ENCODE data around the gene CCBE1. TPM values are rescaled to one million over a fixed set of nuclear protein-coding genes. Genes with fewer than 3 reads are reported as not detected.

Gene CCBE1
- total and polyA plus RNA-seq, 12 donors, result 0.24 to 10.3 (median 1.3) TPM

DNA sequence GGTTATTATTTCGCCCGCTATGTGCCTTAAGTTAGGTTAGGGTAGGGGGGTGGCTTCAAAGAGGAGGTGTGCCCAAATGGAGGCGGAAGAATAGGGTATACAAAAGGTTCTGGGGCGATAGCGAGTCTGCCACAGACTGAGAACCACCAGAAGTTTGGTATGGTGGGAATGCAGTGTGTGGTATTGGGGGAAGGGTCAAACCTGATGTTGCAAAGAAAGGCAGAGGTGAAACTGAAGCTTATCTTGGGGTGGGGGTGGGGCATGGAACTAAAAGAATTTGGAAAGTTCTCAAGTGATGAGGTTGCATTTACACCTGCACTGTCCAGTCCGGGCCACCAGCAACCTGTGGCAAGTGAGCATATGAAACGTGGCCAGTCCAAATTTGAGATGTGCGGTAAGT, 11.8 kb upstream of the CCBE1 start:
- intact Hi-C loops (cut with DNase I), result no loop called here
- TF ChIP-seq, protein P1, sequence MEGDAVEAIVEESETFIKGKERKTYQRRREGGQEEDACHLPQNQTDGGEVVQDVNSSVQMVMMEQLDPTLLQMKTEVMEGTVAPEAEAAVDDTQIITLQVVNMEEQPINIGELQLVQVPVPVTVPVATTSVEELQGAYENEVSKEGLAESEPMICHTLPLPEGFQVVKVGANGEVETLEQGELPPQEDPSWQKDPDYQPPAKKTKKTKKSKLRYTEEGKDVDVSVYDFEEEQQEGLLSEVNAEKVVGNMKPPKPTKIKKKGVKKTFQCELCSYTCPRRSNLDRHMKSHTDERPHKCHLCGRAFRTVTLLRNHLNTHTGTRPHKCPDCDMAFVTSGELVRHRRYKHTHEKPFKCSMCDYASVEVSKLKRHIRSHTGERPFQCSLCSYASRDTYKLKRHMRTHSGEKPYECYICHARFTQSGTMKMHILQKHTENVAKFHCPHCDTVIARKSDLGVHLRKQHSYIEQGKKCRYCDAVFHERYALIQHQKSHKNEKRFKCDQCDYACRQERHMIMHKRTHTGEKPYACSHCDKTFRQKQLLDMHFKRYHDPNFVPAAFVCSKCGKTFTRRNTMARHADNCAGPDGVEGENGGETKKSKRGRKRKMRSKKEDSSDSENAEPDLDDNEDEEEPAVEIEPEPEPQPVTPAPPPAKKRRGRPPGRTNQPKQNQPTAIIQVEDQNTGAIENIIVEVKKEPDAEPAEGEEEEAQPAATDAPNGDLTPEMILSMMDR (IDR thresholded peaks at IDR 0.05), result no peak
- no peak for DNase-seq

DNA sequence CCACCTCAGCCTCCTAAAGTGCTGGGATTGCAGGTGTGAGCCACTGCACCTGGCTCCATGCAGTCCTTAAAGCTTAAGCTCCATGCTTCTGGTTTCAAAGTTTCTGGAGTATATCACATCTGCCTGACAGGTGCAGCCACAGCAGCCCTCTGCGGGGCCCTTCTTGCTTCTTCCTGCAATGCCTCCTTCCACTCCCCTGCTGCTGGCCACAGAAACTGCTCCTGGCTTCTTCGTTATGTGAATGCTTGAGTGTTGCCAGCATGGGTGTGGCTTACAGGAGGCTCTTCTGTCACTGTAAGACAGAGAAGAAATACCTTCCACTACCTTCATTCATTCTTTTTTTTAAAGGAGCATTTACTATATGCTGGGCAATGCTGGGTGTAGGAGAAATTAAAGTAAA, 10.1 kb upstream of the CCBE1 start:
- WGBS, 2 donors, result 43 to 60% methylated on average over 2 of the region's 2 CpGs
- Histone ChIP-seq H3K27me3 (peaks cover 0 to 18% (median 0%) of the 10 kb centered on the region in 7 donors), H3K36me3 (no peaks in the 10 kb centered on the region), H3K4me1 (no peaks in the 10 kb centered on the region), H3K9me3 (no peaks in the 10 kb centered on the region), H3K4me3 (no peak overlapping the region), H3K27ac (no peak overlapping the region)
- TF ChIP-seq, protein P1 (IDR thresholded peaks at IDR 0.05), result no peak
- ATAC-seq (no peak), DNase-seq (no peak)
- intact Hi-C loops (cut with DNase I), result no loop called here

More for the DNA sequence above, 11.8 kb upstream of the CCBE1 start:
- no peak overlapping the region for H3K27ac ChIP-seq
- H3K36me3 ChIP-seq, result no peaks in the 10 kb centered on the region
- H3K4me1 ChIP-seq, result no peaks in the 10 kb centered on the region
- H3K9me3 ChIP-seq, result no peaks in the 10 kb centered on the region
- no peak for ATAC-seq
- H3K4me3 ChIP-seq, result no peak overlapping the region
- H3K27me3 ChIP-seq, result peaks cover 0 to 16% (median 0%) of the 10 kb centered on the region in 7 donors
- 90 to 93% methylated on average over 8 of the region's 8 CpGs for WGBS, 2 donors

DNA sequence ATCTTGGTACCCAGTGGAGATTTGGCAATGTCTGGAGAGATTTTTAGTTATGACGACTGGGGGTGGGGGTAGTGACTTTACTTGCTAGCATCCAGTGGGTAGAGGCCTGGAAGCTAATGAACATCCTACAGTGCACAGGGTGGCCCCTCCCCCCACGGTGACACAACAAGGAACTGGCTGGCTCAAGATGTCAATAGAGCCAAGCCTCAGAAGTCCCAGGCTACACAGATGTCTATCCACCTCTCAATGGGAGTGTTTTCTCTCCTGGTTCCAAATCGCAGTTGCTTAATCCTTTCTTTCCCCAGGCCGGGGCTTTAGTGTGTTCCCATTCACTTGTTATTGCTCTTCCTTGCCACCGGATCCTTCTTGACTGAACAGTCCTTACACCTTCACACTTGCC, 9.3 kb upstream of the CCBE1 start:
- WGBS, 2 donors, result 59 to 72% methylated on average over 5 of the region's 5 CpGs
- intact Hi-C loops (cut with DNase I), result no loop called here
- Histone ChIP-seq H3K4me3 (no peak overlapping the region), H3K27ac (no peak overlapping the region), H3K27me3 (peaks cover 0 to 18% (median 0%) of the 10 kb centered on the region in 7 donors), H3K4me1 (no peaks in the 10 kb centered on the region), H3K36me3 (no peaks in the 10 kb centered on the region), H3K9me3 (no peaks in the 10 kb centered on the region)
- DNase-seq (no peak), ATAC-seq (no peak)
- TF ChIP-seq, protein P1 (IDR thresholded peaks at IDR 0.05), result no peak

DNA sequence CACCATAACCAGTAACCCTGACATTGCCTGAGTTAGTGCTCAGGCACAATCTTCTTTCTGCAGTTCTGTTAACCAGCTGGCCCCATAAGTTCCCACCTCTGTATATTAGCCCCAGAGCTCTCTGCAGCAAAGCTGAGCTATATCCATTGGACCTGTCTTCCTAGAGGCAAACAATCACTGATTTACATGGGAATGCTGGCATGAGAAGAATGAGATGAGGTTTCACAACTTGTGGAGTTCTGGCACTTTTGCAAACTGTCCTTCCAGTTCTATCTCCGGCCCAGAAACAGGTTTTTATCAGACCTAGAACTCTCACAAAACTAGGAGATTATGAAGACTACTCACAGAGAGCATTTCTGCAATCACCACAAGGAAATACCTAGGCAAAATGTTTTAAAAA, 7.9 kb upstream of the CCBE1 start:
- WGBS, 2 donors, result 23 to 40% methylated on average over 1 of the region's 1 CpG
- no peak overlapping the region for H3K27ac ChIP-seq
- DNase-seq (no peak), ATAC-seq (no peak)
- H3K4me3 ChIP-seq, result no peak overlapping the region
- TF ChIP-seq, protein P1 (IDR thresholded peaks at IDR 0.05), result no peak
- H3K9me3 ChIP-seq, result no peaks in the 10 kb centered on the region
- H3K27me3 ChIP-seq, result peaks cover 0 to 21% (median 0%) of the 10 kb centered on the region in 7 donors
- H3K36me3 ChIP-seq, result no peaks in the 10 kb centered on the region
- intact Hi-C loops (cut with DNase I), result no loop called here
- no peaks in the 10 kb centered on the region for H3K4me1 ChIP-seq
